Measurements from ENCODE around the gene CRYZ. TPM values are rescaled to one million over a fixed set of nuclear protein-coding genes. Genes with fewer than 3 reads are reported as not detected.
"Not testable (repeated sequence)": the region's sequence is repeated elsewhere in the genome, so short reads cannot be mapped to it uniquely, and the experiment has no call there.

CRYZ gene
- total RNA-seq, 3 donors from 2014 or later: 14.2 to 20.4 (median 14.4) TPM

DNA sequence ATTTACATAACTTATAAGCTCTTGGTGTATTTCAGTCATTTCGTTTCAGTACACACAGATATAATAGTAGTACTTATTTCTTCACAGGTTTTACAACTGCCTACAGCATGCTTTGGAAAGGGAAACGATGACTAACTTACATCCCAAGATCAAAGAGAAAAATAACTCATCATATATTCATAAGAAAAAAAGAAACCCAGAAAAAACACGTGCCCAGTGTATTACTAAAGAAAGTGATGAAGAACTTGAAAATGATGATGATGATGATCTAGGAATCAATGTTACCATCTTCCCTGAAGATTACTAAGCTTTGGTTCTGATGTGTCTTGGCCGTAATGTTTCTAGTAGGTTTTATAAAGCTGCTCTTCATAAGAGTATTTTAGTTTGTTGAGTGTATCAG is 31.0 kb upstream of the CRYZ start:
- ATAC-seq (no peak), DNase-seq (no peak)
- Histone ChIP-seq H3K4me3 (no peak overlapping the region), H3K4me1 (ENCODE audit: low read depth) (no peaks in the 10 kb centered on the region), H3K9me3 (no peaks in the 10 kb centered on the region), H3K36me3 (ENCODE audit: low read depth) (no peaks in the 10 kb centered on the region)
- intact Hi-C loops (cut with DNase I, micrococcal nuclease): loop anchor here in 1 of 2 donors (10.0 kb wide), 1 partner anchor 441 kb away; no protein-coding TSS in a partner anchor
- TF ChIP-seq, protein P1, sequence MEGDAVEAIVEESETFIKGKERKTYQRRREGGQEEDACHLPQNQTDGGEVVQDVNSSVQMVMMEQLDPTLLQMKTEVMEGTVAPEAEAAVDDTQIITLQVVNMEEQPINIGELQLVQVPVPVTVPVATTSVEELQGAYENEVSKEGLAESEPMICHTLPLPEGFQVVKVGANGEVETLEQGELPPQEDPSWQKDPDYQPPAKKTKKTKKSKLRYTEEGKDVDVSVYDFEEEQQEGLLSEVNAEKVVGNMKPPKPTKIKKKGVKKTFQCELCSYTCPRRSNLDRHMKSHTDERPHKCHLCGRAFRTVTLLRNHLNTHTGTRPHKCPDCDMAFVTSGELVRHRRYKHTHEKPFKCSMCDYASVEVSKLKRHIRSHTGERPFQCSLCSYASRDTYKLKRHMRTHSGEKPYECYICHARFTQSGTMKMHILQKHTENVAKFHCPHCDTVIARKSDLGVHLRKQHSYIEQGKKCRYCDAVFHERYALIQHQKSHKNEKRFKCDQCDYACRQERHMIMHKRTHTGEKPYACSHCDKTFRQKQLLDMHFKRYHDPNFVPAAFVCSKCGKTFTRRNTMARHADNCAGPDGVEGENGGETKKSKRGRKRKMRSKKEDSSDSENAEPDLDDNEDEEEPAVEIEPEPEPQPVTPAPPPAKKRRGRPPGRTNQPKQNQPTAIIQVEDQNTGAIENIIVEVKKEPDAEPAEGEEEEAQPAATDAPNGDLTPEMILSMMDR (IDR thresholded peaks at IDR 0.05): no peak

DNA sequence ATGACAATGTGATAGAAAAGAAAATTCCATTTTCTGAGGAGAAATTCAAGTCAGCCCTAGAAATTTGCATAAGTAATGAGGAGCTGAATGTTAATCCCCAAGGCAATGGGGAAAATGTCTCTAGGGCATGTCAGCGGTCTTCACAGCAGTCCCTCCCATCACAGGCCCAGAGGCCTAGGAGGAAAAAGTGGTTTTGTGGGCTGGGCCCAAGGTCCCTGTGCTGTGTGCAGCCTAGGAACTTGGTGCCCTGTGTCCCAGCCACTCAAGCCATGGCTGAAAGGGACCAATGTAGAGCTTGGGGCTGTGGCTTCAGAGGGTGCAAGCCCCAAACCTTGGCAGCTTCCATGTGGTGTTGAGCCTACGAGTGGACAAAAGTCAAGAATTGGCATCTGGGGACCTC is 23.8 kb upstream of the CRYZ start:
- H3K9me3 ChIP-seq; H3K36me3 ChIP-seq (ENCODE audit: low read depth); H3K4me3 ChIP-seq; intact Hi-C loops (cut with DNase I, micrococcal nuclease); H3K4me1 ChIP-seq (ENCODE audit: low read depth); ATAC-seq; DNase-seq: not testable (repeated sequence)

DNA sequence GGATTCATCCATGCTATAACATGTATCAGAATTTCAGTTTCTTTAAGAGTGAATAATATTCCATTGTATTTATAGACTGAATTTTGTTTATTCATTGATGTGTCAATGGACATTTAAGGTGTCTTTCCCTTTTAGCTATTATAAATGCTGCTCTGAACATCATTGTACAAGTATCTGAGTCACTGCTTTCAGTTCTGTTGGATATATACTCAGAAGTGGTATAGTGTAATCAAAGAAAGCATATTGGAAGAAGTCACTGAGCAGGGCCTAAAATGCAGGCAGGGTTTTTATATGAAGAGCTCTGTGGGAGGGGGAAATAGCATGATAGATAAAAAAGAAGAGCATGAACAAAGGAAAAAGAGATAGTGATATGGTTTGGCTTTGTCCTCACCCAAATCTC is 22.6 kb upstream of the CRYZ start:
- H3K4me3 ChIP-seq: no peak overlapping the region
- peaks cover 4% of the 10 kb centered on the region for H3K36me3 ChIP-seq (ENCODE audit: low read depth)
- ATAC-seq (no peak), DNase-seq (no peak)
- no peaks in the 10 kb centered on the region for H3K4me1 ChIP-seq (ENCODE audit: low read depth)
- TF ChIP-seq, protein P1 (IDR thresholded peaks at IDR 0.05): no peak
- no peaks in the 10 kb centered on the region for H3K9me3 ChIP-seq
- intact Hi-C loops (cut with DNase I, micrococcal nuclease): no loop called here

DNA sequence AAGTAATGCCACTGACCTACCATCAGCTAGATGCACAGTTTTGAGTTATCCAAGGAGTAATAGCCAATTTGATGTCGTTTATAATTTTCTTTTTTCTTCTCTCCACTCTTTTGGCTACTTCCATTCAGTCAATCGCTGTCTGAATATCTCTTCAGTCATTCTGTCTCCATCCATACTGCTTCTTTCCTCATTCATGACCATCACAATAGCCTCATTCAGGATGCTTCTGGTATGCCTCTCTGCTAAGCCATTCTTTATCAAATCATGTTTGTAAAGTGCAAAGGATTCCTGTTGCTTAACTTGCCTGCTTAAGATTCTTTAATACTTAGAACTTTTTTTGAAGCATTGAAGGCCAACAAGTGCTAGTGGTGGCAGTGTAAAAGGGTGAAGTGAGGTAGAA is 20.3 kb upstream of the CRYZ start:
- intact Hi-C loops (cut with DNase I, micrococcal nuclease): no loop called here
- TF ChIP-seq, protein P1 (IDR thresholded peaks at IDR 0.05): no peak
- ATAC-seq (no peak), DNase-seq (no peak)
- no peaks in the 10 kb centered on the region for H3K4me1 ChIP-seq (ENCODE audit: low read depth)
- peaks cover 4% of the 10 kb centered on the region for H3K36me3 ChIP-seq (ENCODE audit: low read depth)
- no peaks in the 10 kb centered on the region for H3K9me3 ChIP-seq
- no peak overlapping the region for H3K4me3 ChIP-seq

DNA sequence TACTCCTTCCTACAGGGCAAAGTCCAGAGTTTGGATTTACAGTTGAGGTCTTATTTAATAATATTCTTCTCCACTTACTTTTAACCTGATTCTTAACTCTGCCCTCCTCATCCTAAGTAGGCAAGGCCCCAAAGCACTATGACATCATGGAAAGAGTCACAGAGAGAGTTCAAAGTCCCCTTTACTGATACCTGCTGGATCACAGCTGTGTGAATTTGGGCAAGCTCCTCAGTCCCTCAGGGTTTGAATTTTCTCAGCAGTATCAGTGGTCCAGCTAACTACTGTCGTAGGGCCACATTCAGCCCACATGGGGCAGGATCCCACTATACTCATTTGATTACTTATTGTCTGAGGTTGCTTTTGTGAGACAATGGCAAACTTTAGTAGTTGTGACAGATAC is 16.1 kb upstream of the CRYZ start:
- Histone ChIP-seq H3K9me3 (peaks cover 4% of the 10 kb centered on the region), H3K36me3 (ENCODE audit: low read depth) (no peaks in the 10 kb centered on the region), H3K4me1 (ENCODE audit: low read depth) (no peaks in the 10 kb centered on the region), H3K4me3 (no peak overlapping the region)
- ATAC-seq: no peak
- intact Hi-C loops (cut with DNase I, micrococcal nuclease): no loop called here
- TF ChIP-seq, protein P1 (IDR thresholded peaks at IDR 0.05): no peak
- no peak for DNase-seq

DNA sequence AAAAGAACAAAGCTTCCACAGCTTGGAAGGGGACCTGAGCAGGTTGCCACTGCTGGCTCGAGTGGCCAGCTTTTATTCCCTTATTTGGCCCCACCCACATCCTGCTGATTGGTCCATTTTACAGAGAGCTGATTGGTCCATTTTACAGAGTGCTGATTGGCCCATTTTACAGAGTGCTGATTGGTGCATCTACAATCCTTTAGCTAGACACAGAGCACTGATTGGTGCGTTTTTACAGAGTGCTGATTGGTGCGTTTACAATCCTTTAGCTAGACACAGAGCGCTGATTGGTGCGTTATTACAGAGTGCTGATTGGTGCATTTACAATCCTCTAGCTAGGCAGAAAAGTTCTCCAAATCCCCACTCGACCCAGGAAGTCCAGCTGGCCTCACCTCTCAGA is 12.4 kb upstream of the CRYZ start:
- ATAC-seq; H3K4me3 ChIP-seq; H3K9me3 ChIP-seq; H3K4me1 ChIP-seq (ENCODE audit: low read depth); intact Hi-C loops (cut with DNase I, micrococcal nuclease); DNase-seq; H3K36me3 ChIP-seq (ENCODE audit: low read depth): not testable (repeated sequence)

DNA sequence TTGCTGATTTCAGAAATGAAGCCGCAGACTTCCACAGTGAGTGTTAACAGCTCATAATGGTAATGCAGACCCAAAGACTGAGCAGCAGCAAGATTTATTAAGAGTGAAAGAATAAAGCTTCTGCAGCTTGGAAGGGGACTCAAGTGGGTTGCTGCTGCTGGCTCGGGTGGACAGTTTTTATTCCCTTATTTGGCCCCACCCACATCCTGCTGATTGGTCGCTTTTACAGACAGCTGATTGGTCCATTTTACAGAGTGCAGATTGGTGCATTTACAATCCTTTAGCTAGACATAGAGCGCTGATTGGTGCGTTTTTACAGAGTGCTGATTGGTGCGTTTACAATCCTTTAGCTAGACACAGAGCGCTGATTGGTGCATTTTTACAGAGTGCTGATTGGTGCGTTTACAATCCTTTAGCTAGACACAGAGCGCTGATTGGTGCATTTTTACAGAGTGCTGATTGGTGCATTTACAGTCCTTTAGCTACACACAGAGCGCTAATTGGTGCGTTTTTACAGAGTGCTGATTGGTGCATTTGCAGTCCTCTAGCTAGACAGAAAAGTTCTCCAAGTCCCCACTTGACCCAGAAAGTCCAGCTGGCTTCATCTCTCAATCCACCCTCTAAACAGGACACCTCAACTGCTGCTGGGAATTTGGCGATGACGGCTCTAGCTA is 7.6 kb upstream of the CRYZ start:
- H3K36me3 ChIP-seq (ENCODE audit: low read depth); ATAC-seq; intact Hi-C loops (cut with DNase I, micrococcal nuclease); H3K4me1 ChIP-seq (ENCODE audit: low read depth); DNase-seq; H3K9me3 ChIP-seq; H3K4me3 ChIP-seq: not testable (repeated sequence)

Measured in mucosa of descending colon (tissue), 3 donors.